GM23338 (cell line): ENCODE data around the gene KDM1A. TPM values are rescaled to one million over a fixed set of nuclear protein-coding genes. Genes with fewer than 3 reads are reported as not detected.

ENCODE experiments used
- ATAC-seq: fragments of 200-7000 bp; cut with Tn5 transposase; 3 replicates; pipeline ENCODE4 v1.9.1; 2020
- DNase-seq: peaks from one replicate; pipeline ENCODE4 v3.0.0-alpha.2; 2015; ENCODE audit warnings: low spot score
- H2AFZ ChIP-seq: fragments of 200-600 bp; sonication (generic); 2 replicates; pipeline ENCODE4 v1.8.0; 2016; ENCODE audit warnings: antibody characterized with exemption, mild to moderate bottlenecking, moderate library complexity
- H3F3A ChIP-seq: fragments of 200-600 bp; sonication (generic); replicated peaks from 2 replicates; pipeline ENCODE4 v1.8.0; 2017; ENCODE audit warnings: antibody characterized with exemption, mixed run types, low read depth
- H3K27ac ChIP-seq: fragments of 200-600 bp; sonication (generic); 2 replicates; pipeline ENCODE4 v1.6.1; 2016; ENCODE audit warnings: low read depth
- H3K27me3 ChIP-seq: fragments of 200-600 bp; sonication (generic); 2 replicates; pipeline ENCODE4 v1.8.0; 2016; ENCODE audit warnings: mild to moderate bottlenecking, mixed run types, moderate library complexity; ENCODE audit not compliant: insufficient read depth
- H3K36me3 ChIP-seq: fragments of 200-600 bp; sonication (generic); 2 replicates; pipeline ENCODE4 v1.8.0; 2016; ENCODE audit warnings: mild to moderate bottlenecking; ENCODE audit not compliant: insufficient read depth
- H3K4me1 ChIP-seq: fragments of 200-600 bp; sonication (generic); 2 replicates; pipeline ENCODE4 v1.8.0; 2016; ENCODE audit warnings: mild to moderate bottlenecking, moderate library complexity; ENCODE audit not compliant: insufficient read depth
- H3K4me2 ChIP-seq: fragments of 200-600 bp; sonication (generic); 2 replicates; pipeline ENCODE4 v1.7.1; 2017; ENCODE audit warnings: mixed run types
- H3K4me3 ChIP-seq: fragments of 200-600 bp; sonication (generic); 2 replicates; pipeline ENCODE4 v1.6.1; 2016; ENCODE audit warnings: mixed run types
- H3K79me2 ChIP-seq: fragments of 200-600 bp; sonication (generic); replicated peaks from 2 replicates; pipeline ENCODE4 v1.8.0; 2017; ENCODE audit warnings: mild to moderate bottlenecking; ENCODE audit not compliant: insufficient read depth
- H3K9me2 ChIP-seq: fragments of 200-600 bp; sonication (generic); 2 replicates; pipeline ENCODE4 v1.8.0; 2017; ENCODE audit not compliant: insufficient read depth
- H4K20me1 ChIP-seq: fragments of 200-600 bp; sonication (generic); replicated peaks from 2 replicates; pipeline ENCODE4 v1.8.0; 2017; ENCODE audit warnings: mild to moderate bottlenecking; ENCODE audit not compliant: insufficient read depth
- H3K27ac Mint-ChIP-seq: 2 replicates; pipeline ENCODE4 v1.8.0; 2020; ENCODE audit warnings: inconsistent platforms, mild to moderate bottlenecking, moderate library complexity, mixed read lengths
- H3K27me3 Mint-ChIP-seq: 3 replicates; pipeline ENCODE4 v1.8.0; 2022; ENCODE audit warnings: low read depth, mild to moderate bottlenecking, moderate library complexity, mixed read lengths, inconsistent platforms; ENCODE audit not compliant: insufficient read depth, poor library complexity
- H3K36me3 Mint-ChIP-seq: 3 replicates; pipeline ENCODE4 v1.8.0; 2021; ENCODE audit warnings: low read depth, mild to moderate bottlenecking, inconsistent platforms, moderate library complexity, mixed read lengths
- H3K4me1 Mint-ChIP-seq: 3 replicates; pipeline ENCODE4 v1.8.0; 2020; ENCODE audit warnings: mild to moderate bottlenecking, inconsistent platforms, mixed read lengths
- H3K4me3 Mint-ChIP-seq: 3 replicates; pipeline ENCODE4 v1.8.0; 2021; ENCODE audit warnings: moderate library complexity, mild to moderate bottlenecking, inconsistent platforms, mixed read lengths
- H3K9me3 Mint-ChIP-seq: 3 replicates; pipeline ENCODE4 v1.8.0; 2020; ENCODE audit warnings: moderate library complexity, mild to moderate bottlenecking, inconsistent platforms, mixed read lengths
- CREB1 ChIP-seq: fragments of 250-450 bp; sonication (Bioruptor Pico); IDR thresholded peaks from 2 replicates; pipeline ENCODE4 v1.5.0; 2020; ENCODE audit warnings: low read depth, mild to moderate bottlenecking, moderate library complexity
- EZH2 ChIP-seq: fragments of 200-600 bp; sonication (generic); IDR thresholded peaks from one replicate; pipeline ENCODE4 v1.8.0; 2017; ENCODE audit warnings: antibody characterized with exemption, mild to moderate bottlenecking, low read depth; ENCODE audit not compliant: unreplicated experiment
- EZH2phosphoT487 ChIP-seq: fragments of 200-600 bp; sonication (generic); IDR thresholded peaks from one replicate; pipeline ENCODE4 v1.8.1; 2018; ENCODE audit warnings: antibody characterized with exemption; ENCODE audit not compliant: unreplicated experiment
- NANOG ChIP-seq: IDR thresholded peaks from 2 replicates; pipeline ENCODE4 v1.6.1; 2016; ENCODE audit warnings: antibody characterized with exemption, borderline replicate concordance
- POLR2AphosphoS5 ChIP-seq: IDR thresholded peaks from 2 replicates; pipeline ENCODE4 v1.6.1; 2016; ENCODE audit warnings: antibody characterized with exemption, low read depth
- ZNF114 ChIP-seq: fragments of 250-450 bp; sonication (Bioruptor Pico); IDR thresholded peaks from 2 replicates; pipeline ENCODE4 v1.5.0; 2020; ENCODE audit warnings: mild to moderate bottlenecking, moderate library complexity
- ZNF331 ChIP-seq: fragments of 250-450 bp; sonication (Bioruptor Pico); IDR thresholded peaks from 2 replicates; pipeline ENCODE4 v1.5.0; 2020; ENCODE audit warnings: low read depth, mild to moderate bottlenecking, moderate library complexity
- polyA plus RNA-seq: library from polyadenylated mRNA; unstranded; fragments of >200 nt; fragmentation: Nextera tagmentation; extraction: Ambion mirVana; gene quantifications from 2 replicates; pipeline ENCODE4 v1.2.1, GENCODE V29; 2016
- total RNA-seq: library from RNA; depleted of rRNA; stranded (reverse); fragments of >200 nt; shearing (Covaris generic); gene quantifications from 2 replicates; pipeline ENCODE4 v1.2.3, GENCODE V29; 2014
- TF ChIP-seq, protein P1 (sequence below), 2 experiments: fragments of 200-600 bp in 1 of 2; sonication (generic) in 1 of 2; conservative IDR thresholded peaks; 2 replicates each; pipeline versions ENCODE4 v1.5.1 to v1.6.1; 2016 to 2017; ENCODE audit warnings: antibody characterized with exemption in 2 of 2, low read depth in 2 of 2, mild to moderate bottlenecking in 2 of 2, moderate library complexity in 1 of 2
- TF ChIP-seq, protein P2 (sequence below): IDR thresholded peaks from 2 replicates; pipeline ENCODE4 v1.6.1; 2016; ENCODE audit warnings: antibody characterized with exemption
- TF ChIP-seq, protein P3 (sequence below): fragments of 250-450 bp; sonication (Bioruptor Pico); IDR thresholded peaks from 2 replicates; pipeline ENCODE4 v1.5.0; 2020; ENCODE audit warnings: mild to moderate bottlenecking, moderate library complexity
- TF ChIP-seq, protein P4 (sequence below): IDR thresholded peaks from one replicate; pipeline ENCODE4 v1.6.1; 2018; ENCODE audit warnings: antibody characterized with exemption; ENCODE audit not compliant: unreplicated experiment

KDM1A gene
- total and polyA plus RNA-seq, 2 experiments from 2014 or later = 86.4 to 252 TPM

DNA sequence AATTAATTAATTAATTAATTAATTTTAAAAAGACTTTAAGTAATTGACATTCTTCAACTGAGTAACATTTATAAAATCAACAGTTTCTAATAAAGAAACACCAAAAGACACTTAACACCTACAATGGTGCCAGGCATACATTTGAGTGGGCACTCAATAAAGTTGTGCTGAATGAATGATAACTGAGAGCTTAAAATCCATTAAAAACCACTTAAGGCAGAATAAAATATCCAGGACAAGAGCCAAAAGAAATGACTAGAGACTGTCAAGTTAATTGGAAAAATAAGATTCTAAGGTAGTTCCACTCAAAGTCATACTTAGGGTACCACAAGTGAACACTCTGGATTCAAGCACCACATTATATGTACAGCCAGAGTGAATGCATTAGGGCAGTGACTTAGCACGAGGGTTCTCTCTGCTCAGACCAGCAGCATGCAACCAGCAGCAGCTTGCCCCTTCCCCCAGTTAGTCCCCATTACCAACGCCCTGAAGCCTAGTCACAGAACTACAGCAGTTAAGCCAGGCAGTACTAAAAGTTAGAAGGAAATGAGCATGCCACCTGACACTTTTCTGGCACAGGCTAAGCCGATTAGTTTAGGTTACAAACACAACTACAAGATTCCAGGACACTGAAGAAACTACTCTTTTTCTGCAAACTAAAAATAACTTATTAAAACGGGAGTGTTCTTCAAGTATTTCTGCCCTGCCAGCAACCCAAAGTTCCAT is 102.9 kb downstream of the KDM1A start (continued):
- no peak for TF ChIP-seq POLR2AphosphoS5

DNA sequence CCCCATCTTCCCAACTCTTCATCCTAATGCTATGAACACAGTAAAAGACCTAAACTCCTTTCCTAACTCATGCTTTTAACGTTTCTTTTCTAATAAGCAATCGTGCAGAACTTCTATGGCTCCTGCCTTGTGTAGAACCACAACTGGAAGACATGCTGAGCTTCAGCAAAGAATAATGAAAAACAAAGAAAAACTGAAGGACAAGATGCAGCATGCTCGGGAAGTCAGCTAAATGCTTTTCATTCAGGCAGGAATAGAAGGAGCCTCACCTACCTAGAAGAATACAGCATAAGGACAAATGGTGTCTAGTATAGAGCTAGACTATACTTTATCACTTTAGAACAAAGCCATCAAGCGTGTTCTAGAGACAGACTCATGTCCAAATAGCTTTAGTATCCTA is 103.5 kb downstream of the KDM1A start:
- H3K36me3 Mint-ChIP-seq = no peaks in the 10 kb centered on the region
- Histone ChIP-seq H3K36me3 (no peaks in the 10 kb centered on the region), H3K27ac (no peak overlapping the region), H3K4me2 (peak overlapping the region; percentile 53), H3K79me2 (peaks cover 99% of the 10 kb centered on the region), H3K27me3 (no peaks in the 10 kb centered on the region), H3K9me2 (no peaks in the 10 kb centered on the region), H3K4me1 (peaks cover 28% of the 10 kb centered on the region), H3K4me3 (peak overlapping the region; percentile 21; the same call in 1 of the 2 replicates), H4K20me1 (peaks cover 40% of the 10 kb centered on the region), H3F3A (no peaks in the 10 kb centered on the region), H2AFZ (no peak overlapping the region)
- DNase-seq = no peak
- H3K4me3 Mint-ChIP-seq = no peak overlapping the region
- no peak; the same call in 1 of the 3 replicates for ATAC-seq
- 0 out of 2 replicates have a peak overlapping the region, but pooled peaks have one; percentile 0 for H3K27ac Mint-ChIP-seq
- TF ChIP-seq EZH2phosphoT487 (no peak), POLR2AphosphoS5 (no peak), EZH2 (no peak), ZNF114 (CRISPR knock-in tag) (no peak), ZNF331 (CRISPR knock-in tag) (no peak), NANOG (no peak), CREB1 (CRISPR knock-in tag) (no peak)
- TF ChIP-seq, protein P1, sequence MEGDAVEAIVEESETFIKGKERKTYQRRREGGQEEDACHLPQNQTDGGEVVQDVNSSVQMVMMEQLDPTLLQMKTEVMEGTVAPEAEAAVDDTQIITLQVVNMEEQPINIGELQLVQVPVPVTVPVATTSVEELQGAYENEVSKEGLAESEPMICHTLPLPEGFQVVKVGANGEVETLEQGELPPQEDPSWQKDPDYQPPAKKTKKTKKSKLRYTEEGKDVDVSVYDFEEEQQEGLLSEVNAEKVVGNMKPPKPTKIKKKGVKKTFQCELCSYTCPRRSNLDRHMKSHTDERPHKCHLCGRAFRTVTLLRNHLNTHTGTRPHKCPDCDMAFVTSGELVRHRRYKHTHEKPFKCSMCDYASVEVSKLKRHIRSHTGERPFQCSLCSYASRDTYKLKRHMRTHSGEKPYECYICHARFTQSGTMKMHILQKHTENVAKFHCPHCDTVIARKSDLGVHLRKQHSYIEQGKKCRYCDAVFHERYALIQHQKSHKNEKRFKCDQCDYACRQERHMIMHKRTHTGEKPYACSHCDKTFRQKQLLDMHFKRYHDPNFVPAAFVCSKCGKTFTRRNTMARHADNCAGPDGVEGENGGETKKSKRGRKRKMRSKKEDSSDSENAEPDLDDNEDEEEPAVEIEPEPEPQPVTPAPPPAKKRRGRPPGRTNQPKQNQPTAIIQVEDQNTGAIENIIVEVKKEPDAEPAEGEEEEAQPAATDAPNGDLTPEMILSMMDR (conservative IDR thresholded peaks at IDR 0.05; ENCODE audit: low read depth in 2 of 2) = no peak
- TF ChIP-seq, protein P2, sequence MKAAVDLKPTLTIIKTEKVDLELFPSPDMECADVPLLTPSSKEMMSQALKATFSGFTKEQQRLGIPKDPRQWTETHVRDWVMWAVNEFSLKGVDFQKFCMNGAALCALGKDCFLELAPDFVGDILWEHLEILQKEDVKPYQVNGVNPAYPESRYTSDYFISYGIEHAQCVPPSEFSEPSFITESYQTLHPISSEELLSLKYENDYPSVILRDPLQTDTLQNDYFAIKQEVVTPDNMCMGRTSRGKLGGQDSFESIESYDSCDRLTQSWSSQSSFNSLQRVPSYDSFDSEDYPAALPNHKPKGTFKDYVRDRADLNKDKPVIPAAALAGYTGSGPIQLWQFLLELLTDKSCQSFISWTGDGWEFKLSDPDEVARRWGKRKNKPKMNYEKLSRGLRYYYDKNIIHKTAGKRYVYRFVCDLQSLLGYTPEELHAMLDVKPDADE = no peak
- TF ChIP-seq, protein P3, sequence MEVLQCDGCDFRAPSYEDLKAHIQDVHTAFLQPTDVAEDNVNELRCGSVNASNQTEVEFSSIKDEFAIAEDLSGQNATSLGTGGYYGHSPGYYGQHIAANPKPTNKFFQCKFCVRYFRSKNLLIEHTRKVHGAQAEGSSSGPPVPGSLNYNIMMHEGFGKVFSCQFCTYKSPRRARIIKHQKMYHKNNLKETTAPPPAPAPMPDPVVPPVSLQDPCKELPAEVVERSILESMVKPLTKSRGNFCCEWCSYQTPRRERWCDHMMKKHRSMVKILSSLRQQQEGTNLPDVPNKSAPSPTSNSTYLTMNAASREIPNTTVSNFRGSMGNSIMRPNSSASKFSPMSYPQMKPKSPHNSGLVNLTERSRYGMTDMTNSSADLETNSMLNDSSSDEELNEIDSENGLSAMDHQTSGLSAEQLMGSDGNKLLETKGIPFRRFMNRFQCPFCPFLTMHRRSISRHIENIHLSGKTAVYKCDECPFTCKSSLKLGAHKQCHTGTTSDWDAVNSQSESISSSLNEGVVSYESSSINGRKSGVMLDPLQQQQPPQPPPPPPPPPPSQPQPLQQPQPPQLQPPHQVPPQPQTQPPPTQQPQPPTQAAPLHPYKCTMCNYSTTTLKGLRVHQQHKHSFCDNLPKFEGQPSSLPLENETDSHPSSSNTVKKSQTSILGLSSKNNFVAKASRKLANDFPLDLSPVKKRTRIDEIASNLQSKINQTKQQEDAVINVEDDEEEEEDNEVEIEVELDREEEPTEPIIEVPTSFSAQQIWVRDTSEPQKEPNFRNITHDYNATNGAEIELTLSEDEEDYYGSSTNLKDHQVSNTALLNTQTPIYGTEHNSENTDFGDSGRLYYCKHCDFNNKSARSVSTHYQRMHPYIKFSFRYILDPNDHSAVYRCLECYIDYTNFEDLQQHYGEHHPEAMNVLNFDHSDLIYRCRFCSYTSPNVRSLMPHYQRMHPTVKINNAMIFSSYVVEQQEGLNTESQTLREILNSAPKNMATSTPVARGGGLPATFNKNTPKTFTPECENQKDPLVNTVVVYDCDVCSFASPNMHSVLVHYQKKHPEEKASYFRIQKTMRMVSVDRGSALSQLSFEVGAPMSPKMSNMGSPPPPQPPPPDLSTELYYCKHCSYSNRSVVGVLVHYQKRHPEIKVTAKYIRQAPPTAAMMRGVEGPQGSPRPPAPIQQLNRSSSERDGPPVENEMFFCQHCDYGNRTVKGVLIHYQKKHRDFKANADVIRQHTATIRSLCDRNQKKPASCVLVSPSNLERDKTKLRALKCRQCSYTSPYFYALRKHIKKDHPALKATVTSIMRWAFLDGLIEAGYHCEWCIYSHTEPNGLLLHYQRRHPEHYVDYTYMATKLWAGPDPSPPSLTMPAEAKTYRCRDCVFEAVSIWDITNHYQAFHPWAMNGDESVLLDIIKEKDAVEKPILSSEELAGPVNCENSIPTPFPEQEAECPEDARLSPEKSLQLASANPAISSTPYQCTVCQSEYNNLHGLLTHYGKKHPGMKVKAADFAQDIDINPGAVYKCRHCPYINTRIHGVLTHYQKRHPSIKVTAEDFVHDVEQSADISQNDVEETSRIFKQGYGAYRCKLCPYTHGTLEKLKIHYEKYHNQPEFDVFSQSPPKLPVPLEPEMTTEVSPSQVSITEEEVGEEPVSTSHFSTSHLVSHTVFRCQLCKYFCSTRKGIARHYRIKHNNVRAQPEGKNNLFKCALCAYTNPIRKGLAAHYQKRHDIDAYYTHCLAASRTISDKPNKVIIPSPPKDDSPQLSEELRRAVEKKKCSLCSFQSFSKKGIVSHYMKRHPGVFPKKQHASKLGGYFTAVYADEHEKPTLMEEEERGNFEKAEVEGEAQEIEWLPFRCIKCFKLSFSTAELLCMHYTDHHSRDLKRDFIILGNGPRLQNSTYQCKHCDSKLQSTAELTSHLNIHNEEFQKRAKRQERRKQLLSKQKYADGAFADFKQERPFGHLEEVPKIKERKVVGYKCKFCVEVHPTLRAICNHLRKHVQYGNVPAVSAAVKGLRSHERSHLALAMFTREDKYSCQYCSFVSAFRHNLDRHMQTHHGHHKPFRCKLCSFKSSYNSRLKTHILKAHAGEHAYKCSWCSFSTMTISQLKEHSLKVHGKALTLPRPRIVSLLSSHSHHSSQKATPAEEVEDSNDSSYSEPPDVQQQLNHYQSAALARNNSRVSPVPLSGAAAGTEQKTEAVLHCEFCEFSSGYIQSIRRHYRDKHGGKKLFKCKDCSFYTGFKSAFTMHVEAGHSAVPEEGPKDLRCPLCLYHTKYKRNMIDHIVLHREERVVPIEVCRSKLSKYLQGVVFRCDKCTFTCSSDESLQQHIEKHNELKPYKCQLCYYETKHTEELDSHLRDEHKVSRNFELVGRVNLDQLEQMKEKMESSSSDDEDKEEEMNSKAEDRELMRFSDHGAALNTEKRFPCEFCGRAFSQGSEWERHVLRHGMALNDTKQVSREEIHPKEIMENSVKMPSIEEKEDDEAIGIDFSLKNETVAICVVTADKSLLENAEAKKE (CRISPR knock-in tag) = no peak
- TF ChIP-seq, protein P4, sequence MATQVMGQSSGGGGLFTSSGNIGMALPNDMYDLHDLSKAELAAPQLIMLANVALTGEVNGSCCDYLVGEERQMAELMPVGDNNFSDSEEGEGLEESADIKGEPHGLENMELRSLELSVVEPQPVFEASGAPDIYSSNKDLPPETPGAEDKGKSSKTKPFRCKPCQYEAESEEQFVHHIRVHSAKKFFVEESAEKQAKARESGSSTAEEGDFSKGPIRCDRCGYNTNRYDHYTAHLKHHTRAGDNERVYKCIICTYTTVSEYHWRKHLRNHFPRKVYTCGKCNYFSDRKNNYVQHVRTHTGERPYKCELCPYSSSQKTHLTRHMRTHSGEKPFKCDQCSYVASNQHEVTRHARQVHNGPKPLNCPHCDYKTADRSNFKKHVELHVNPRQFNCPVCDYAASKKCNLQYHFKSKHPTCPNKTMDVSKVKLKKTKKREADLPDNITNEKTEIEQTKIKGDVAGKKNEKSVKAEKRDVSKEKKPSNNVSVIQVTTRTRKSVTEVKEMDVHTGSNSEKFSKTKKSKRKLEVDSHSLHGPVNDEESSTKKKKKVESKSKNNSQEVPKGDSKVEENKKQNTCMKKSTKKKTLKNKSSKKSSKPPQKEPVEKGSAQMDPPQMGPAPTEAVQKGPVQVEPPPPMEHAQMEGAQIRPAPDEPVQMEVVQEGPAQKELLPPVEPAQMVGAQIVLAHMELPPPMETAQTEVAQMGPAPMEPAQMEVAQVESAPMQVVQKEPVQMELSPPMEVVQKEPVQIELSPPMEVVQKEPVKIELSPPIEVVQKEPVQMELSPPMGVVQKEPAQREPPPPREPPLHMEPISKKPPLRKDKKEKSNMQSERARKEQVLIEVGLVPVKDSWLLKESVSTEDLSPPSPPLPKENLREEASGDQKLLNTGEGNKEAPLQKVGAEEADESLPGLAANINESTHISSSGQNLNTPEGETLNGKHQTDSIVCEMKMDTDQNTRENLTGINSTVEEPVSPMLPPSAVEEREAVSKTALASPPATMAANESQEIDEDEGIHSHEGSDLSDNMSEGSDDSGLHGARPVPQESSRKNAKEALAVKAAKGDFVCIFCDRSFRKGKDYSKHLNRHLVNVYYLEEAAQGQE = no peak
- no peaks in the 10 kb centered on the region for H3K9me3 Mint-ChIP-seq
- H3K27me3 Mint-ChIP-seq = peaks cover 3% of the 10 kb centered on the region
- H3K4me1 Mint-ChIP-seq = peaks cover 42% of the 10 kb centered on the region
